ENCODE data around the gene NOTCH1. TPM values are rescaled to one million over a fixed set of nuclear protein-coding genes. Genes with fewer than 3 reads are reported as not detected.

The NOTCH1 gene
- polyA plus RNA-seq, 2 of the 4 experiments (the other 2 are of a cell fraction): 0.88 to 5.7 TPM

GRCh38 chr9:136578915-136579649 lies 33.2 kb upstream of the NOTCH1 start:
- no peak for FAIRE-seq
- Histone ChIP-seq H3K9me3 (no peaks in the 10 kb centered on the region; the same call in 1 of the 3 replicates), H3K4me2 (0 out of 3 replicates have a peak overlapping the region, but pooled peaks have one; percentile 26), H3K4me1 (peaks cover 26% of the 10 kb centered on the region), H3K4me3 (no peak overlapping the region), H3K27ac (peak overlapping the region in 1 of 2 experiments; percentile 16; a peak in 1 of 6 replicates)
- DNase-seq (ENCODE audit: low read depth in 1 of 2, low spot score in 1 of 2): peak in 1 of 2 experiments; percentile 70
- WGBS (ENCODE audit: missing lambda C conversion rate): 65% methylated on average over 9 of the region's 15 CpGs
- ChIA-PET CTCF (interaction anchor here (1.0 to 9.3 kb wide), 6 partner anchors 15 to 92 kb away, joined by 3 to 71 read pairs (median 6); no protein-coding TSS in a partner anchor), POLR2A (no interaction called here)
- TF ChIP-seq RARB (CRISPR knock-in tag; IDR thresholded peaks at IDR 0.05): no peak
- no peak for TF ChIP-seq HOXB5 (CRISPR knock-in tag; IDR thresholded peaks at IDR 0.05)
- TF ChIP-seq MYC (IDR thresholded peaks at IDR 0.05; ENCODE audit: borderline replicate concordance, low read length): no peak
- no peak for TF ChIP-seq MAX (IDR thresholded peaks at IDR 0.05)
- TF ChIP-seq ZFP36 (IDR thresholded peaks at IDR 0.05; ENCODE audit: borderline replicate concordance, partially characterized antibody): no peak
- TF ChIP-seq POLR2A (IDR thresholded peaks at IDR 0.05; ENCODE audit: low read length): no peak
- TF ChIP-seq JUN (IDR thresholded peaks at IDR 0.05): no peak
- no peak for TF ChIP-seq GATA3 (IDR thresholded peaks at IDR 0.05; ENCODE audit: borderline replicate concordance)
- TF ChIP-seq ESRRA (IDR thresholded peaks at IDR 0.05; ENCODE audit: borderline replicate concordance, low read length): no peak
- no peak for TF ChIP-seq PBX3 (IDR thresholded peaks at IDR 0.05)
- TF ChIP-seq FOXS1 (CRISPR knock-in tag; IDR thresholded peaks at IDR 0.05): no peak
- TF ChIP-seq USF2 (IDR thresholded peaks at IDR 0.05): no peak
- TF ChIP-seq BHLHE40 (IDR thresholded peaks at IDR 0.05; ENCODE audit: low read depth, low read length): no peak
- TF ChIP-seq KDM5A (IDR thresholded peaks at IDR 0.05): no peak
- no peak for TF ChIP-seq FOSB (CRISPR knock-in tag; IDR thresholded peaks at IDR 0.05)
- no peak for TF ChIP-seq MAZ (IDR thresholded peaks at IDR 0.05; ENCODE audit: borderline replicate concordance, low read depth, low read length)
- TF ChIP-seq MAFK (IDR thresholded peaks at IDR 0.05; ENCODE audit: partially characterized antibody): no peak
- TF ChIP-seq CTCF (IDR thresholded peaks at IDR 0.05): no peak
- TF ChIP-seq RFX5 (IDR thresholded peaks at IDR 0.05): no peak
- TF ChIP-seq ZNF302 (CRISPR knock-in tag; IDR thresholded peaks at IDR 0.05): no peak
- peak; percentile 79 to 80 for ATAC-seq

- DNase-seq (ENCODE audit: low read depth in 1 of 2, low spot score in 1 of 2): no peak
- H3K4me3 ChIP-seq: no peak overlapping the region
- ATAC-seq: peak; percentile 50 to 54; a peak in 5 of 6 replicates
- H3K9me3 ChIP-seq: no peaks in the 10 kb centered on the region; the same call in 1 of the 3 replicates
- FAIRE-seq: no peak
- CTCF ChIA-PET: interaction anchor here (1.0 to 9.3 kb wide), 7 partner anchors 15 to 91 kb away, joined by 3 to 71 read pairs (median 6); no protein-coding TSS in a partner anchor
- WGBS (ENCODE audit: missing lambda C conversion rate): no CpG with 5 or more reads among the region's 7 CpGs
- peak overlapping the region in 1 of 2 experiments; percentile 16; a peak in 1 of 6 replicates for H3K27ac ChIP-seq
- no peak overlapping the region for H3K4me2 ChIP-seq
- peaks cover 26% of the 10 kb centered on the region for H3K4me1 ChIP-seq
- TF ChIP-seq ZFP36 (IDR thresholded peaks at IDR 0.05; ENCODE audit: borderline replicate concordance, partially characterized antibody) (no peak), POLR2A (IDR thresholded peaks at IDR 0.05; ENCODE audit: low read length) (no peak), HES2 (IDR thresholded peaks at IDR 0.05) (no peak), RNF2 (IDR thresholded peaks at IDR 0.05; ENCODE audit: borderline replicate concordance, low read depth) (no peak), CHD2 (IDR thresholded peaks at IDR 0.05; ENCODE audit: low read length, partially characterized antibody) (no peak), RARB (CRISPR knock-in tag; IDR thresholded peaks at IDR 0.05) (no peak), E2F6 (IDR thresholded peaks at IDR 0.05; ENCODE audit: borderline replicate concordance, low read depth) (no peak), CEBPB (IDR thresholded peaks at IDR 0.05) (no peak), ZSCAN20 (CRISPR knock-in tag; IDR thresholded peaks at IDR 0.05) (no peak), PHF8 (IDR thresholded peaks at IDR 0.05; ENCODE audit: borderline replicate concordance, low read depth) (no peak)
- POLR2A ChIA-PET: no interaction called here
Observed at GRCh38 chr9:136578626-136578914, 32.7 kb upstream of the NOTCH1 start.
